ENCODE measurements around the gene NAIF1.
A peak's percentile ranks its signal among the peaks of the same experiment; 100 is the strongest.
"Not testable (repeated sequence)": the region's sequence is repeated elsewhere in the genome, so short reads cannot be mapped to it uniquely, and the experiment has no call there.

Gene NAIF1

GRCh38 chr9:128082151-128082550, 15.0 kb upstream of the NAIF1 start:
- no peak for DNase-seq

GRCh38 chr9:128081056-128081455, 13.9 kb upstream of the NAIF1 start:
- DNase-seq, result peak; percentile 97

- DNase-seq, result no peak
Measured at GRCh38 chr9:128080206-128080605, 13.1 kb upstream of the NAIF1 start.

GRCh38 chr9:128078504-128079434, 11.6 kb upstream of the NAIF1 start:
- DNase-seq, result peak; percentile 40

GRCh38 chr9:128077847-128078503, 10.9 kb upstream of the NAIF1 start:
- DNase-seq, result no peak

GRCh38 chr9:128073253-128073886, 6.2 kb upstream of the NAIF1 start:
- DNase-seq, result no peak

- DNase-seq, result peak; percentile 59
Measured at GRCh38 chr9:128072144-128073021, 5.3 kb upstream of the NAIF1 start.

GRCh38 chr9:128071475-128071874, 4.4 kb upstream of the NAIF1 start:
- DNase-seq, result not testable (repeated sequence)

GRCh38 chr9:128070874-128071273, 3.8 kb upstream of the NAIF1 start:
- no peak for DNase-seq

- DNase-seq, result no peak
Measured at GRCh38 chr9:128068386-128069205, 1.5 kb upstream of the NAIF1 start.

- peak; percentile 98 for DNase-seq
Measured at GRCh38 chr9:128067645-128068385, 695 bp upstream of the NAIF1 start, which contains the start of gene SLC25A25. SLC25A25 (plus strand) TSS chr9:128068232; CDS start chr9:128068320, 88 bp downstream.

- DNase-seq, result no peak
Measured at GRCh38 chr9:128065907-128066712, 1.0 kb downstream of the NAIF1 start.

GRCh38 chr9:128062846-128063831, 4.0 kb downstream of the NAIF1 start:
- DNase-seq, result no peak

GRCh38 chr9:128062279-128062678, 4.8 kb downstream of the NAIF1 start:
- no peak for DNase-seq

GRCh38 chr9:128061275-128061960, 5.7 kb downstream of the NAIF1 start:
- no peak for DNase-seq

- DNase-seq, result no peak
Measured at GRCh38 chr9:128059365-128059983, 7.6 kb downstream of the NAIF1 start.

- no peak for DNase-seq
Measured at GRCh38 chr9:128057724-128058409, 9.3 kb downstream of the NAIF1 start.
